HG02970 (cell line): ENCODE data around the gene MOK.

Experiments
- ATAC-seq: cut with Tn5 transposase; IDR thresholded peaks from one replicate; pipeline ENCODE4 v1.9.1; 2021; ENCODE audit warnings: mild to moderate bottlenecking, moderate library complexity, moderate number of reproducible peaks; ENCODE audit not compliant: unreplicated experiment, low FRiP score

Gene MOK

DNA sequence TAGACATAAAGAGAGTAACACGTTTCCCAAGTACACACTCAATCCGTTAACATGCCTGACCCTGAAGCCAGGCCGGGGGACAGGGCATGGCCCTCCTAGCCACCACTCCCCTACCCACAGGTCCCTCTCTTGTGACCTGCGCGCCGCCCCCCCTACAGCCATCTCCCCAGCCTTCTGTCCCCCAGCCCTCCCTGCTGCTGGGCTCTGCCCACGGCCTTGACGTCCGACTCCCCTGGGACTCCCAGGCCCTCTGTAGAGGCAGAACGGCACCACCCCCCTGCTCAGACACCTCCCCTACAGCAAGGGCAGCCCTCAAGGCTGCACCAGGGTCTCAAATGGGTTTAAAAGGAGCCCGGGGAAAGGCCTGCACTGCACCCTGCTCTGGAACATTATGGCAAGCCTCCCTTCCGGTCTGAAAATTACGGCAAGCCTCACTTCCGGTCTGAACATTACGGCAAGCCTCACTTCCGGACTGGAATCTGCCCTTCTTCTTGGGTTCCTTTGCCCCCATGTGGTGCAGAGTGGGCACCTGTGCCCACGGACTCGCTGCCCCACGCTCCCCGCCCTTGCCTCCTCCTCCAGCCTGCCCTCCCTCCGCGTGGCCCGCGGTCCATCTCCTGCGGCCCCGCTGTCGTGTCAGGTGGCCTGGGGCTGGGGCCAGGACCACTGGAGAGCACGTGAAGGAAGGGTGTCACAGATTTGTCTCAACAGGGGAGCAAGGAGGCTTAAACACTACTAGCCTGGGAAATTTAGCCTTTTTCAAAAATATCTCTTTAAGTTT, 77.6 kb downstream of the MOK start:
- no peak for ATAC-seq

DNA sequence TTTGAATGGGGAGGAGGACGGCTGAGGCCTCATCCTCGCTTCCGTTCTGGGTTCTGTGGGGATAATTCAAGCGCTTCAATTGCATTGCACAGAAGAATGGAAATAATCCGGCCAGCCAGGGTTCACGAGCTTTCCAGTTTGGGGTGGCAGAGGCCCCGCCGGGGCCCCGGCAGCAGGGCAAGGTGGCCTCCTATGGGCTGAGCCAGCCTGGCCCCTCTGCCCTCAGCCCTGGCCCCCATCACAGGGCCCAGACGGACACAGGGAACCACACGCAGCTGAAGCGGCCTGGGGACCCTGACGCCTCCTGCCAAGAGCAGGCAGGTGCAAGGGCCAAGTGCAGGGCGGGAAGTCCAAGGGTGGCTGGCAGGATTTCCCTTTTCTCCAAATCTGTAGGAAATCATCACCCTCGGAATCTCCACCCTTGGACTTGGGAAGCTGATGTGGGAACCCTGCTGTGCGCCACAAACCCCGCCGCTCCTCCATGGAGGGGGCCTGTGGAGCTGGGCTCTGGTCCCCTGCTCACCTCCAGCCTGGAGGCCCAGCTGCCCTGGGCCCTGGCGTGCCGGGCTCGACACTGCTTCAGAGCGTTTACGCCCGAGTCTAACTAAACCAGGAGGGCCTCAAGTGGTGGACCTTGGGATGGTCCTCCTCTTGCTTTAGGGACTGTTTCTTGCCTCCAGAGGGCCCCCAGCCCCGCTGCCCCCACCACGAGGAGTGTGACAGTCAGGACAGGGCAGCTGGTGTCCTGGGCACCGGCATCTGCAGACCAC, 78.4 kb downstream of the MOK start:
- no peak for ATAC-seq

DNA sequence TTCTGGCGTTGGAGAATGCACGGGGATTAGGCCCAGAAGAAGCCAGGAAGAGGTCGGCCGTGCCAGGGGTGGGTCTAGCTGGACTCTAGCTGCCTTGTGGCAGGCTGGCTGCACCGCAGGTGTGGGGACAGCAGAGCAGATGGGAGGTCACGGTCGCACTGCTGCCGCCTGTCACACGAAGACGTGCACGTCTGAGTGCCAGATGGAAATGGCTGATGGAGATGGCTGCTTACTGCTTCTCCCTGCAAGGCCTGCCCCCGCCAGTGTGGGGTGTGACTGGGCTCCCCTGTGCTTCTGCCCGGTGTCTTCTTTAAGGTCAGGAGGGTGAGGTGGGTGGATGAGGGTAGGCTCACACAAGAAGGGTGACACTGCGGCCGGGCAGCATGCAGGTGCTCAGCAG, 79.0 kb downstream of the MOK start:
- no peak for ATAC-seq

DNA sequence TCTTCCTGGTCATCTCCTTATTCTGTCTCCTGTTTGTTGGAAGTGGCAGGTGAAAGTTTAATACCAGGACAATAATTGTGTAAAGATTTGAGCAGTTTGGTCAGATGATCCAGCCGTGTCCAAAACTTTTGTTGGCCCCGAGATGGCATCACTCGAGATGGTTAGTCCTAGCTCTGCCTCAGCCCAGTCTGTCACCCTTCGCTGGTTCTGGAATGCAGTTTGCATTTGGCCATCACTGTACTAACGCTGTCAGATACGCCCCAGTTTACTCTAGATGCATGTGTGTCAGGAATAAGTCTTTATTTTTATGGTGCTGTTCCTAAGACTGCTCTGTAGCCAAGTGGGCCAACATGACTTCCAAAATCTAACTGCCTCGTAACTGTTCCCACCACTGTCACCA, 79.6 kb downstream of the MOK start:
- no peak for ATAC-seq

DNA sequence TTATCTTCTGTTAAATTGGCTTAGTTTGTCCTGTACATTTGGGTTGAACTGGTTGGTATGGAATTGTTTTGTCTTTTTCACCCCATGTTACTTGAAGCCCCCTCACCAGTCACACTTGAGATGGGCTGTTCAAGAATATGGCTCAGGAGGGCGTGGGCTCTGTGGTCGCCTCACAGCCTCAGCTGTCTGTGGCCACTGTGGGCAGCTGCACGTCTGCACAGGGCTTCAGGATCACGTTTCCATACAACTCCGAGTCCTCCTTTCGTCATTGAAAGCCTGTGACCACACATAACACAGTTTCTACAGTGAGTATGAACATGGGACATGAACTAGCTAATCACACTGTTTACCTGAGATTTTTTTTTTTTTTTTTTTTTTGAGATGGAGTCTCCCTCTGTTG, 81.3 kb downstream of the MOK start:
- no peak for ATAC-seq

DNA sequence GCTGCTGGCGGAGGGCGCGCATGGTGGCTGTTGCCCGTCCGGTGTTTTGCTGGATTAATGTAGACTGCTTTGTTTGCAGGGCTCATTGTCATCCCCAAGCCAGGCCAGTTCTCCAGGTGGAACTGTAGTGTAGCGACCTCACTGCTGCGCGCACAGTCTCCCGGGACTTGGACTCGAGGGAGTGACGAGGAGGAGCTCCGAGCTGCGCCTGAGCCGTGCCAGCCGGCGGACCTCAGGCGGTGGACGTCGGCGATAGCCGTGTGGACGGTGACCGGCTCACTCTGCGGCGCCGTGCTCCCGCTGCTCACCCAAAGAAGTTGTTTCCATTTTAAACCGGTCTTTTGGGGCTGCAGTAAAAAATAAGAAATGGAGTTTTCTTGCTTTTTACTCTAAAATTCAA, 82.2 kb downstream of the MOK start:
- ATAC-seq = no peak

DNA sequence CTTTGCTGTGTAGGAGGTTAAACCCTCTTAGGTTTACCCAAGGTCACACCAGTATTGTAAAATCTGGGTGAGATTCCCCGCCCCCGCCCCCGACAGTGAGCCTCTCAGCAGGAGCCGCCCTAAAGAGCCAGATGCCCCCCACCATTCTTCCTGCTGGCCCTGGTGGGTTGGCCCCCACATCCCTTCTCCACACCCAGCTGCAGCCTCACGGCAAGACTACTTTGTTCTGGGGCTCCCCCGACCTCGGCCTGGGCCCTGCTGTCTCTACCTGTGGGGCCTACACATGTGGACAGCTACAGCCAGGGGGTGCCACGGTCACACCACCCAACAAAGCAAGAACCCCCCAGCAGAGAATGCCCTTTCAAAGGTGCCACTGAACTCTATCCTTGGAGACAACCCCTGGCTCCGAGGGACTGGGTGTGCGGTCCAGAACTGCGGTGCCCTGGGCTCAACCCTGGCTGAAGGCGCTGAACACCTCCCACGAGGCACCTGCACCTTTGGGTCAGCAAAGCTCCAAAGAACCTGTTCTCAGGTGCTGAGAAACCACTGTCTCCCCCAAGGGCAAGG, 82.9 kb downstream of the MOK start:
- no peak for ATAC-seq

DNA sequence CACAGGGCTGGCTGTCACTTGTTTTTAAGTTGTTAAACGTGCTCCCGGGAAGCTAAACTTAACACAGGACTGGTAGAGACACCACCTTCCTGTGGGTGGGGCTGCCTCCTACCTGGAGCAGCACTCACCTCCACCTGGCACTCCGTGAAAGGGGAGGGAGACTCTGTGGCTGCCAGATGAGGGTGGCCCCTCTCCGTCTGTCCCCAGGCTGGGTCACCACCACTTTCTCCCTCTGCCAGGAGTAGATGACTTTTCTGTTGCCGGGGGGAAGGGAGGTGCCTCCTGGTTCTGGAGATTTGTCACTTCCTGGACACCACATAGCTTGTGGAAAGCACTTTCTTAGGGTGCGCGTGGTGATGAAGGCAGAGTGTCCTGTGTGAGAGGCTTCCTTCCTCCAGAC, 83.9 kb downstream of the MOK start:
- no peak for ATAC-seq

DNA sequence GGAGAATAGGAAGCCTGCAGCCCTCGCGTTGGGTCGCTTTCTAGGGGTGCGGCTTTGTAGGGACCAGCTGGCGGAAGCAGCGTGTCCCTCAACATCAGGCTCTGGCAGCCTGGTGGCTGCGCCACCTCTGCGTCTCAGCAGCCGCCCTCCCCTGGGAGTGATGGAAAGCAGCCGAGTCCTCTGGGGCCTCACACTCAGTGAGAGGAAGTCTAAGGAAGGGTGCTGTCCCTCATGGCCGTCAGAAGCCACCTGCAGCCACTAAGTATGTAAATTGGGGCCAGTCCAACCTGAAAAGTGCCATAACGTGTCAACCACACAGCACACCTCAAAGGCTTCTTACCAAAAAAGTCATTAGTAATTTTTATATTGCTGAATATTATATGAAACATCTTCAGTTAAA, 84.9 kb downstream of the MOK start:
- peak; percentile 63 for ATAC-seq

DNA sequence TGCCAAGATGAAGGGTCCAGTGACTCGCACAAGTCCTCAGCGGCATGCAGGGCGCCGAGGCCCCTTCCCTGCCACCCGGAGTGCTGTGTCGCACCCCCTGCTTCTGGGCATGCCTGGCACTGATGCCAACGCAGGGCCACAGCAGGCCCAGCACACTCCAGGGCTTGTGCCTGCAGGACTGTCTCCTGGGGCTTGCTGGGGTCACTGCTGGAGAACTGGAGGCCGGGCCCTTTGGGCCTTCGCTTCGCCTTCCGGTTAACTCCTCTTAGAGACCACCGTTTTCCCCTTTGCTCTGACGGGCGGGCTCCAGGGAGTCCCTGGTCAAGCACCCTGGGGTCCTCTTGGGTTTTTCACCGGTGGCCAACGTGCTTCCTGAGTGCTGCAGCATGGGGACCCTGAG, 85.6 kb downstream of the MOK start:
- ATAC-seq = no peak

DNA sequence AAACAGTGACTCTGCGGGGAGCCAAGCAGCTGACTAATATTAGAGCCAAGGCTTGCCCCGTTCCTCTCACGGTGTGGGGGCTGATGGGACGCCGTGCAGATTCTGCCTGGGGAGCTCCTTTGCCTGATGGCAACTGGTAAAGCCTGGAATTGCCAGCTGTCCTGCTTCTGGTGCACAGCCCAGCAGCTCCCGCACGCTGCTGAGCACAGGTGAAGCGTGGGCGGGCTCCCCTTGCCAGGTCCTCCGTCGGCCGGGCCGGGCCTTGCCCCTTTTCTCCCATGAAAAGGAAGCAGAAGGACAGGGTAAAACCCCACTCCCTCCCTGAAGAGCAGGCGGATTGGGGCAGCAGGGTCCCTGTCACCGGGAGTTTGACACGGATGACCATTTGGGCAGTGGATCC, 86.3 kb downstream of the MOK start:
- ATAC-seq = no peak

DNA sequence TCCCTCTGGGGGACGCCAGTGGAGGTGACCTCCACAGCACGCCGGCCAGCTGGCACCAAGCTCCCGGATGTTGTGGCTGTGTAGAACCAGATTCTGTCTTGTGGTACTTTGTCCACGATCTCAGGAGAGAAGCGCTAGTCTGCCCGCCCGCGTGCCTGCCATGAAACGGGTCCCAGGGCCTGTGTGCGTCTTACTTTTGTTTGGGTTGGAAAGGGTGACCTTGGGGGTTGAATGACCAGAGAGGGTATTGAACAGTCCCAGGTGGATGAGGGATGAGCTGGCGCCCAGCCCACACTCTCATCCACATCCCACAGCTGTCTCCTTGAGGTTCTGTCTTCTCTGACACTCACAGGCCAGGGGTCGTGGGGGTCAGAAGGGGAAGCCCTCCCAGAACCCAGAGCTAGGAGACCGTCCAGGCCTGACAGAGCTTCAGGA, 87.0 kb downstream of the MOK start:
- no peak for ATAC-seq

DNA sequence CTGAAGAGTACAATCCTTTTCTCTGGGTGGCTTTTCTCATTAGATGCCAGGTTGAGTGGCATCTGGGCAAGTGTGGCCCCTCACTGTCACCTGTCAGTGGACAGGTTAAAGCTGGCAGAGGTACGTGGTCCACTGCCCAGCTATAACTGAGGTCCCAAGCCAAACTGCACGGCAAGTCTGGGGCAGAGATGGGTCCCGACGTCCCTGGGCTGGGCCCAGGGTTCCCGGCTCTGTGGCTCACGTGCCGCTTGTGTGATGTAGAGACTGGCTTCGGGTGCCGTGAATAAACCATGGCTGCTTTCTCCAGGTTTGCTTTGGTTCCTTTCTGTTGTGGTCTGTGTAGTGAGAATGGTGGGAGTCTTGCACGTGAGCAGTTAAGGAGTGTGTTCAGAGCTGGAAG, 87.6 kb downstream of the MOK start:
- ATAC-seq = no peak

DNA sequence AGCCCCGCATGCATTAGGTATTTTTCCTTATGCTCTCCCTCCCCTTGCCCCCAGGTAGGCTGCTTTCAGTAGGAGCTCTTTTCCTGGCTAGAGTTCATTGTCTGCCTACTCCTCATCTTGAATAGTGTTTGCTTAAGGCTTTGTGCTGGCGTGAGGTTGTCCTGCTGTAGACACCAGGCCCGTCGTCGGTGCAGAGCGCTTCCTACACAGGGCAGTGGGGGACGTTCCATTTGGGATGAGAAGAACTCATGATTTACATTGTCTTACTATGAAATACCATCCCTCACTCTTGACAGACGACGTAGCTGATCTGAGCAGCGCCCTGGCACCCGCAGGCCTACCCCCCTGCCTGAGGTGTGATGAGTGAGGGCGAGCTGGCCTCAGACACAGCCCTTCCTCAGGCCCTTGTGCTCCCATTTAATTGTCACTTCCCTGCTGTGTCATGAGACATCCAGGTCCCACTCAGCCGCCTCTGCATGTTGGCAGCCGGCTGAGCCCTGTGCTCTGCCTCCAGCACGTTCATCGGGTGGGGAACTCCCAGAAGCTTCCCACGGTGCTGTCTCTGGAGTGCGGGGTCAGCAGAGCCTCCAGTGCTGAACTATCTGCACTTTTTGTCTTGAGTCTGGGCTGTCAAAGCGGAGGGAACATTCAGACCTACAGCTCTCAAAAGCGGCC, 89.3 kb downstream of the MOK start:
- no peak for ATAC-seq

DNA sequence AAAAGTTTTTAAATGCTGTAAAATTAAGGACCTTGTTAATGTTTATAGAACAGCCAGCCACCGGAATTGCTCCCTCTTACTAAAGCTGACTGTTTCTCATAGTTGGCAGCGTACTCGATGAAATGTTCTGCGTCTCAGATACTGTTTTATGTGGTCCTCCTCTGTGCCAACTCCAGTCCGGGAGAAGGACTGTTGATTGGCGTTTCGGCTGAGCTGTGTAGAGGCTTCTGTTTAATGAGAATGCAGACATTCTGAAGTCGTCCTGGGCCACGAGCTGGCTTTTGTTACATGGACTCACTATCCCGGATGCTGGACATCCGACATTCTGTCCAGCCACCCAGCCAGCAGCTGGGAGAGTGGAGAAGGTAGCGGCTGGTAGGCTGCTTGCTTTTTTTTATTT, 89.9 kb downstream of the MOK start:
- ATAC-seq = no peak

DNA sequence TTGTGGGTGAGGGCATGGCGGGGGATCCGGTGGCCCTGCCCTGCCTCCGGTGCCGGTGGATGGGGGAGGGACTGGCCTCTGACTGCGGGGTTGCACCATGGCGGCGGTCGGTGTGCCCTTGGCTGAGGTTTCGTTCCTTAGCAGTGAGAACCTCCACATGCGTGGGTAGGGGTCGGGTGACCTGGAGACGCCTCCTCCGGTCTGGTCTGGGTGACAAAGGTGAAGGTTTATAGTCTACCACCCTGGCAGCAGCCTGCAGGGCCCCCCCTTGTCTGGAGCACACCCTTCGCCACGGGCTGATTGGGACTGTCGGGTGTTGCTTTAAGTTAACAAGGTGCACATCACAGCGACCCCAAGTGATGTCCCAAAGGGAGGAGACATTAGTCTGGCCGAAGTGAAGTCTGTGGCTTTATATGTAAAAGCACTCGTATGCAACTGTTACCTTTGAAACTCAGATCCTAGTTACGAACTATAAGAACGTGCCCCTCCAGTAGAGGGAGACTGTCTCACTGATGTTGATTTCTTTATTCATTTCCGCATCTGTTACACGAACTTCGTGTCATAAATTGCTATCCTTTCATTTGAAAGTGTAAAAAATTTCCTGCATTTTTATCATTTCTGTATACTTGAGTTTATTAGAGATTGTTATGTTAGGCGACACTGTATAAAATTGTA, 90.8 kb downstream of the MOK start:
- ATAC-seq = no peak

DNA sequence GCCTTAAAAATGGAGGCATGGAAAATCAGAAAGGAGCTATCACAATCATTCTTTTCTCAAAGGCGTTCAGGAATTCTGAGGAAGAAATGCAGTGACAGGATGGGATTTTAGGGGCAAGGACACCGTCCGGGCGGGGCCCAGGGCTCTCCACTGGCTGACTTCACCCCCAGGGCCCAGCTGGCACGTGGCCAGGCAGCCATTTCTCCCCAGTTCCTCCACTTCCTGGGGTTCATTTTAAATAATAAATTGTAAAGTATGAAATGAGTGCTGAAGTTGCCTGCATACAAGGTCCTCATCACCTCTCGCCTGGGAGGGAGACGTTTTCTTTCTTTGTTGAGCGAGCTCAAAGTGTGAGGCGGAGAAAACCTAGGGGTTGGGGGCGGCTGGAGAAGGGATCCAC, 91.5 kb downstream of the MOK start:
- no peak for ATAC-seq

DNA sequence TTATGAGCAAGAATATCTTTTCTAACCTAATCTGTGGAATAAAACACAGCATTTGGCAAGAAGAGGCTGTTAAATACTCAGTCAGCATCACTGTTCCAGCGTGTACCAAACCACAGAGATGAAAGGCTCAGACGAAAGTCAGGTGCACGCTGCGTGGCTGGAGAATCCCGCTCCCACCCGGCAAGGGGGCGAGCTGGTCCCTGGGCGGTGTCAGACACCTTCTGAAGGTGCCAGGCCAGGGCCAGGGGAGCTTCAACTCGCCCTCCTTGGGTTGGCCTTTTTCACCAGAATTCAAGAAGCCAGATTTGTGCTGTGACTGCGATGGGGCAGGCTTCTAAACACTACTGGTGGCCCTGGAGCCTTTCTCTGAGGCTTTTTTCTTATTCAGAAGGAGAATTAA, 92.1 kb downstream of the MOK start:
- ATAC-seq = no peak

DNA sequence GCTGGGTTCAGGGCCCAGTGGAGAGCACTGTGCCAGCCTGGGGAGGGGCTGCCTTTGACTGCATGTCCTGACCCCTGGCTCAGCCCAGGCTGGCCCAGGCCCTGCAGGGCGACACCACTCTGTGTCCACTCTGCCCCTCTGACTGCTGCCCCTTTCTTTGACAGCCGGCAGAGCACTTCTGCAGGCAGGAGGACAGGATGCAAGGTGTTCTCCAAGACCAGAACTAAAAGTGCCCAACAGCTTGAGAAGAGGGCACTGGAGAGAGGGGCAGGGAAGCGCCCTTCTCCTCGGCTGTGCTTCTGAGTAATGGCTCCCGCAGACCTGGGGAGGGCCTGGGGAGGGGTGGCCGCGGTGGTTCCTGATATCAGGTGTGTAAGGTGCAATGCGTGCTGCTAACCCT, 92.6 kb downstream of the MOK start:
- no peak for ATAC-seq

DNA sequence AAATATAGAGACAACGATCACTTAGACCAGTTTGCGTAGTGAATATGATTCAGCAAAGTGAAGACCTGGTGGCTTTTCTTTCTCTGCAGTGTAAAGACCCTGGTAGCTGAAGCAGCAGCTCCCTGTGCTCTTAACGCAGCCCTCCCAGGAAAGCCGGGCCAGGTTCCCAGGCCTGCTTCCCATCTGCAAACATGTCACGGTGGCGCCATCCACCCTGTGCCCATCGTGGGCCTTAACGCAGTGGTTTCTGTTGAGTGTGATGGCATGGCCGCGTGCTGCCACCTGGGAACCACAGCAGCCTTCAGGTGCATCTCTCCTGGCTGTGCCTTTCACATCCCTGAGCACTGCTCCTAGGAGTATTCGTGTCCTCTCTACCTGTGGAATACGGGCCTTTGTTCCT, 93.7 kb downstream of the MOK start:
- no peak for ATAC-seq
